SK-N-SH treated with all-trans-retinoic acid at 6 μM for 48 hours (cell line): Measurements from ENCODE around the gene CEP44.
A peak's percentile ranks its signal among the peaks of the same experiment; 100 is the strongest.

Experiments
- ATAC-seq: fragments of 200-7000 bp; cut with Tn5 transposase; 3 replicates; pipeline ENCODE4 v1.9.1; 2020; ENCODE audit warnings: mild to moderate bottlenecking, moderate library complexity
- ARNTL ChIP-seq: fragments of 450-650 bp; formaldehyde crosslinking; IDR thresholded peaks from 2 replicates; pipeline ENCODE4 v1.5.0; 2020; ENCODE audit warnings: low read depth, mild to moderate bottlenecking, moderate library complexity, borderline replicate concordance
- BACH2 ChIP-seq: fragments of 250-450 bp; sonication (Bioruptor Pico); IDR thresholded peaks from 2 replicates; pipeline ENCODE4 v1.9.0; 2021; ENCODE audit warnings: mild to moderate bottlenecking, borderline replicate concordance
- CSDC2 ChIP-seq: fragments of 250-450 bp; sonication (Bioruptor Pico); IDR thresholded peaks from 2 replicates; pipeline ENCODE4 v1.5.0; 2020; ENCODE audit warnings: mild to moderate bottlenecking, moderate library complexity
- ESRRG ChIP-seq: fragments of 250-450 bp; sonication (Bioruptor Pico); IDR thresholded peaks from 2 replicates; pipeline ENCODE4 v1.6.1; 2021; ENCODE audit warnings: mild to moderate bottlenecking
- GLIS3 ChIP-seq: fragments of 250-450 bp; sonication (Bioruptor Pico); IDR thresholded peaks from 2 replicates; pipeline ENCODE4 v1.5.0; 2020; ENCODE audit warnings: mild to moderate bottlenecking, moderate library complexity
- ISL1 ChIP-seq: fragments of 250-450 bp; sonication (Bioruptor Pico); IDR thresholded peaks from 2 replicates; pipeline ENCODE4 v2.1.2; 2022; ENCODE audit warnings: mild to moderate bottlenecking, moderate library complexity
- OSR1 ChIP-seq: fragments of 250-450 bp; sonication (Bioruptor Pico); IDR thresholded peaks from 2 replicates; pipeline ENCODE4 v1.8.0; 2022; ENCODE audit warnings: moderate library complexity, mild to moderate bottlenecking, inconsistent platforms
- PPARA ChIP-seq: fragments of 250-450 bp; sonication (Bioruptor Pico); IDR thresholded peaks from 2 replicates; pipeline ENCODE4 v1.5.0; 2020; ENCODE audit warnings: mild to moderate bottlenecking, borderline replicate concordance
- RARB ChIP-seq: fragments of 250-450 bp; sonication (Bioruptor Pico); IDR thresholded peaks from 2 replicates; pipeline ENCODE4 v1.8.0; 2021; ENCODE audit warnings: mild to moderate bottlenecking, moderate library complexity
- SNAI2 ChIP-seq: fragments of 250-450 bp; sonication (Bioruptor Pico); IDR thresholded peaks from 2 replicates; pipeline ENCODE4 v1.5.0; 2020; ENCODE audit warnings: mild to moderate bottlenecking, moderate library complexity
- TCF4 ChIP-seq: fragments of 250-450 bp; sonication (Bioruptor Pico); IDR thresholded peaks from 2 replicates; pipeline ENCODE4 v1.8.0; 2021; ENCODE audit warnings: mild to moderate bottlenecking, moderate library complexity, borderline replicate concordance
- TOX ChIP-seq: fragments of 250-450 bp; sonication (Bioruptor Pico); IDR thresholded peaks from 2 replicates; pipeline ENCODE4 v1.8.0; 2021; ENCODE audit warnings: mild to moderate bottlenecking, moderate library complexity, borderline replicate concordance
- ZC3H10 ChIP-seq: fragments of 250-450 bp; sonication (Bioruptor Pico); IDR thresholded peaks from 2 replicates; pipeline ENCODE4 v1.5.1; 2021; ENCODE audit warnings: mild to moderate bottlenecking, moderate library complexity
- ZFP3 ChIP-seq: fragments of 250-450 bp; sonication (Bioruptor Pico); IDR thresholded peaks from 2 replicates; pipeline ENCODE4 v1.5.0; 2020; ENCODE audit warnings: mild to moderate bottlenecking, moderate library complexity
- ZFP30 ChIP-seq: fragments of 450-650 bp; formaldehyde crosslinking; IDR thresholded peaks from 2 replicates; pipeline ENCODE4 v1.5.0; 2022; ENCODE audit warnings: mild to moderate bottlenecking, moderate library complexity
- ZNF565 ChIP-seq: fragments of 450-650 bp; formaldehyde crosslinking; conservative IDR thresholded peaks from 2 replicates; pipeline ENCODE4 v1.5.0; 2020; ENCODE audit warnings: low read depth, mild to moderate bottlenecking, moderate library complexity
- ZNF70 ChIP-seq: fragments of 450-650 bp; formaldehyde crosslinking; IDR thresholded peaks from 2 replicates; pipeline ENCODE4 v1.5.0; 2020; ENCODE audit warnings: mild to moderate bottlenecking, moderate library complexity
- ZNF8 ChIP-seq: fragments of 450-650 bp; formaldehyde crosslinking; IDR thresholded peaks from 2 replicates; pipeline ENCODE4 v1.5.0; 2020; ENCODE audit warnings: mild to moderate bottlenecking, moderate library complexity
- TF ChIP-seq, protein P1 (sequence below): fragments of 250-450 bp; sonication (Bioruptor Pico); IDR thresholded peaks from 2 replicates; pipeline ENCODE4 v1.5.1; 2020; ENCODE audit warnings: low read depth, mild to moderate bottlenecking, moderate library complexity
- TF ChIP-seq, protein P2 (sequence below): fragments of 250-450 bp; sonication (Bioruptor Pico); IDR thresholded peaks from 2 replicates; pipeline ENCODE4 v1.5.0; 2020; ENCODE audit warnings: mild to moderate bottlenecking, moderate library complexity
- TF ChIP-seq, protein P3 (sequence below): fragments of 250-450 bp; sonication (Bioruptor Pico); IDR thresholded peaks from 2 replicates; pipeline ENCODE4 v1.8.0; 2021; ENCODE audit warnings: low read depth, mild to moderate bottlenecking, moderate library complexity, borderline replicate concordance
- TF ChIP-seq, protein P4 (sequence below): fragments of 250-450 bp; sonication (Bioruptor Pico); IDR thresholded peaks from 2 replicates; pipeline ENCODE4 v1.8.0; 2020; ENCODE audit warnings: mild to moderate bottlenecking, moderate library complexity, borderline replicate concordance
- TF ChIP-seq, protein P5 (sequence below): fragments of 250-450 bp; sonication (Bioruptor Pico); IDR thresholded peaks from 2 replicates; pipeline ENCODE4 v1.5.1; 2021; ENCODE audit warnings: mild to moderate bottlenecking, moderate library complexity

Gene CEP44

DNA sequence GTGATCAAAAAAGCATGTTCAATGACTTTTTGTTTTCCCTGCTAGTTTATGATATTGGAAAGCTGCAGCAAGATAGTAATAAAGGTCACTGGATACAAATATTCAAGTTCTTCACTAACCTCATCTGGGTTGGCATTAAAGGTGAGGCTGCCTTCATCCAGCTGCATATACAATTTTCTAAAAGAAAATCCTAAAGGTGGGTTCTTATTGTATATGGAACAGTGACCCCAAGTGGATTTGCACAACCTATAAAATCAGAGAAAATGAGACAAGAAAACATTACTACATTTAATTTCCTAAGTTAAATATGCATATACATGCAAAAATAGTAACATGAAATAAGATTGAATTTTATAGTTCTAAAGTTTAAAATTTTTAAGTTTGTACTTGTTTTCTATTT is 24.1 kb upstream of the CEP44 start:
- no peak for ATAC-seq
- no peak for TF ChIP-seq TOX (CRISPR knock-in tag)
- TF ChIP-seq, protein P1, sequence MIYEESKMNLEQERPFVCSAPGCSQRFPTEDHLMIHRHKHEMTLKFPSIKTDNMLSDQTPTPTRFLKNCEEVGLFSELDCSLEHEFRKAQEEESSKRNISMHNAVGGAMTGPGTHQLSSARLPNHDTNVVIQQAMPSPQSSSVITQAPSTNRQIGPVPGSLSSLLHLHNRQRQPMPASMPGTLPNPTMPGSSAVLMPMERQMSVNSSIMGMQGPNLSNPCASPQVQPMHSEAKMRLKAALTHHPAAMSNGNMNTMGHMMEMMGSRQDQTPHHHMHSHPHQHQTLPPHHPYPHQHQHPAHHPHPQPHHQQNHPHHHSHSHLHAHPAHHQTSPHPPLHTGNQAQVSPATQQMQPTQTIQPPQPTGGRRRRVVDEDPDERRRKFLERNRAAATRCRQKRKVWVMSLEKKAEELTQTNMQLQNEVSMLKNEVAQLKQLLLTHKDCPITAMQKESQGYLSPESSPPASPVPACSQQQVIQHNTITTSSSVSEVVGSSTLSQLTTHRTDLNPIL (CRISPR knock-in tag), result no peak
- no peak for TF ChIP-seq ZC3H10
- no peak for TF ChIP-seq PPARA
- TF ChIP-seq ZNF8 (CRISPR knock-in tag), result no peak
- TF ChIP-seq, protein P2, sequence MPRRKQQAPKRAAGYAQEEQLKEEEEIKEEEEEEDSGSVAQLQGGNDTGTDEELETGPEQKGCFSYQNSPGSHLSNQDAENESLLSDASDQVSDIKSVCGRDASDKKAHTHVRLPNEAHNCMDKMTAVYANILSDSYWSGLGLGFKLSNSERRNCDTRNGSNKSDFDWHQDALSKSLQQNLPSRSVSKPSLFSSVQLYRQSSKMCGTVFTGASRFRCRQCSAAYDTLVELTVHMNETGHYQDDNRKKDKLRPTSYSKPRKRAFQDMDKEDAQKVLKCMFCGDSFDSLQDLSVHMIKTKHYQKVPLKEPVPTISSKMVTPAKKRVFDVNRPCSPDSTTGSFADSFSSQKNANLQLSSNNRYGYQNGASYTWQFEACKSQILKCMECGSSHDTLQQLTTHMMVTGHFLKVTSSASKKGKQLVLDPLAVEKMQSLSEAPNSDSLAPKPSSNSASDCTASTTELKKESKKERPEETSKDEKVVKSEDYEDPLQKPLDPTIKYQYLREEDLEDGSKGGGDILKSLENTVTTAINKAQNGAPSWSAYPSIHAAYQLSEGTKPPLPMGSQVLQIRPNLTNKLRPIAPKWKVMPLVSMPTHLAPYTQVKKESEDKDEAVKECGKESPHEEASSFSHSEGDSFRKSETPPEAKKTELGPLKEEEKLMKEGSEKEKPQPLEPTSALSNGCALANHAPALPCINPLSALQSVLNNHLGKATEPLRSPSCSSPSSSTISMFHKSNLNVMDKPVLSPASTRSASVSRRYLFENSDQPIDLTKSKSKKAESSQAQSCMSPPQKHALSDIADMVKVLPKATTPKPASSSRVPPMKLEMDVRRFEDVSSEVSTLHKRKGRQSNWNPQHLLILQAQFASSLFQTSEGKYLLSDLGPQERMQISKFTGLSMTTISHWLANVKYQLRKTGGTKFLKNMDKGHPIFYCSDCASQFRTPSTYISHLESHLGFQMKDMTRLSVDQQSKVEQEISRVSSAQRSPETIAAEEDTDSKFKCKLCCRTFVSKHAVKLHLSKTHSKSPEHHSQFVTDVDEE, result no peak
- TF ChIP-seq BACH2 (CRISPR knock-in tag), result no peak
- TF ChIP-seq CSDC2 (CRISPR knock-in tag), result no peak
- TF ChIP-seq ESRRG, result no peak
- no peak for TF ChIP-seq ARNTL (CRISPR knock-in tag)
- no peak for TF ChIP-seq ZFP3 (CRISPR knock-in tag)
- TF ChIP-seq ZFP30 (CRISPR knock-in tag), result no peak
- TF ChIP-seq, protein P3, sequence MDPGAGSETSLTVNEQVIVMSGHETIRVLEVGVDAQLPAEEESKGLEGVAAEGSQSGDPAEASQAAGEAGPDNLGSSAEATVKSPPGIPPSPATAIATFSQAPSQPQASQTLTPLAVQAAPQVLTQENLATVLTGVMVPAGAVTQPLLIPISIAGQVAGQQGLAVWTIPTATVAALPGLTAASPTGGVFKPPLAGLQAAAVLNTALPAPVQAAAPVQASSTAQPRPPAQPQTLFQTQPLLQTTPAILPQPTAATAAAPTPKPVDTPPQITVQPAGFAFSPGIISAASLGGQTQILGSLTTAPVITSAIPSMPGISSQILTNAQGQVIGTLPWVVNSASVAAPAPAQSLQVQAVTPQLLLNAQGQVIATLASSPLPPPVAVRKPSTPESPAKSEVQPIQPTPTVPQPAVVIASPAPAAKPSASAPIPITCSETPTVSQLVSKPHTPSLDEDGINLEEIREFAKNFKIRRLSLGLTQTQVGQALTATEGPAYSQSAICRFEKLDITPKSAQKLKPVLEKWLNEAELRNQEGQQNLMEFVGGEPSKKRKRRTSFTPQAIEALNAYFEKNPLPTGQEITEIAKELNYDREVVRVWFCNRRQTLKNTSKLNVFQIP, result no peak
- TF ChIP-seq OSR1 (CRISPR knock-in tag), result no peak
- no peak for TF ChIP-seq RARB (CRISPR knock-in tag)
- TF ChIP-seq, protein P4, sequence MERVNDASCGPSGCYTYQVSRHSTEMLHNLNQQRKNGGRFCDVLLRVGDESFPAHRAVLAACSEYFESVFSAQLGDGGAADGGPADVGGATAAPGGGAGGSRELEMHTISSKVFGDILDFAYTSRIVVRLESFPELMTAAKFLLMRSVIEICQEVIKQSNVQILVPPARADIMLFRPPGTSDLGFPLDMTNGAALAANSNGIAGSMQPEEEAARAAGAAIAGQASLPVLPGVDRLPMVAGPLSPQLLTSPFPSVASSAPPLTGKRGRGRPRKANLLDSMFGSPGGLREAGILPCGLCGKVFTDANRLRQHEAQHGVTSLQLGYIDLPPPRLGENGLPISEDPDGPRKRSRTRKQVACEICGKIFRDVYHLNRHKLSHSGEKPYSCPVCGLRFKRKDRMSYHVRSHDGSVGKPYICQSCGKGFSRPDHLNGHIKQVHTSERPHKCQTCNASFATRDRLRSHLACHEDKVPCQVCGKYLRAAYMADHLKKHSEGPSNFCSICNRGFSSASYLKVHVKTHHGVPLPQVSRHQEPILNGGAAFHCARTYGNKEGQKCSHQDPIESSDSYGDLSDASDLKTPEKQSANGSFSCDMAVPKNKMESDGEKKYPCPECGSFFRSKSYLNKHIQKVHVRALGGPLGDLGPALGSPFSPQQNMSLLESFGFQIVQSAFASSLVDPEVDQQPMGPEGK (CRISPR knock-in tag), result no peak

DNA sequence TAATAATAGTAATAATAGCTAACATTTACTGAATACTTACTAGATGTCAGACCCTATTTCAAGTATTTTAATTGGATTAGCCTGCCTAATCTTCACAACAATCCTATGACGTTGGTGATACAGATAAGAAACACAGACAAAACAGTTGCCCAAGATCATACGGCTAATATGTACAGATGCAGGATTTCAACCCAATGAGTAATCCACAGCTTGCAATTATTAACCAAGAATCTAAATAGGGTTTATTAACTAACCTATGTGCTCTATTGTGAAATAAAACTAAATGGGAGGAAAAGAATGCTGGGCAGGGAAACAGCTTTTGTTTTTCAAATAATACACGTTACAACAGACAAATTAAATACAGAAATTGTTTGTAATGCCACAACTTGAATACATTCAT is 23.6 kb upstream of the CEP44 start:
- ATAC-seq, result peak; percentile 38
- TF ChIP-seq CSDC2 (CRISPR knock-in tag) (no peak), SNAI2 (CRISPR knock-in tag) (peak; percentile 89), ARNTL (CRISPR knock-in tag) (no peak; the same call in 1 of the 2 replicates), RARB (CRISPR knock-in tag) (no peak), ZNF70 (CRISPR knock-in tag) (peak; percentile 23; the same call in 1 of the 2 replicates), ZNF565 (CRISPR knock-in tag) (no peak), ZNF8 (CRISPR knock-in tag) (peak; percentile 41), ISL1 (CRISPR knock-in tag) (peak; percentile 96), GLIS3 (peak; percentile 62; the same call in 1 of the 2 replicates), ZC3H10 (no peak), ZFP3 (CRISPR knock-in tag) (0 out of 2 replicates have a peak, but pooled peaks have one; percentile 54), ZFP30 (CRISPR knock-in tag) (no peak), TCF4 (peak; percentile 95), PPARA (no peak), ESRRG (peak; percentile 83; the same call in 1 of the 2 replicates), TOX (CRISPR knock-in tag) (no peak), BACH2 (CRISPR knock-in tag) (no peak)
- TF ChIP-seq, protein P1 (CRISPR knock-in tag), result peak; percentile 93
- TF ChIP-seq, protein P4 (CRISPR knock-in tag), result no peak
- TF ChIP-seq, protein P2, result no peak; the same call in none of the 2 replicates
- TF ChIP-seq, protein P5, sequence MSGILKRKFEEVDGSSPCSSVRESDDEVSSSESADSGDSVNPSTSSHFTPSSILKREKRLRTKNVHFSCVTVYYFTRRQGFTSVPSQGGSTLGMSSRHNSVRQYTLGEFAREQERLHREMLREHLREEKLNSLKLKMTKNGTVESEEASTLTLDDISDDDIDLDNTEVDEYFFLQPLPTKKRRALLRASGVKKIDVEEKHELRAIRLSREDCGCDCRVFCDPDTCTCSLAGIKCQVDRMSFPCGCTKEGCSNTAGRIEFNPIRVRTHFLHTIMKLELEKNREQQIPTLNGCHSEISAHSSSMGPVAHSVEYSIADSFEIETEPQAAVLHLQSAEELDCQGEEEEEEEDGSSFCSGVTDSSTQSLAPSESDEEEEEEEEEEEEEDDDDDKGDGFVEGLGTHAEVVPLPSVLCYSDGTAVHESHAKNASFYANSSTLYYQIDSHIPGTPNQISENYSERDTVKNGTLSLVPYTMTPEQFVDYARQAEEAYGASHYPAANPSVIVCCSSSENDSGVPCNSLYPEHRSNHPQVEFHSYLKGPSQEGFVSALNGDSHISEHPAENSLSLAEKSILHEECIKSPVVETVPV (CRISPR knock-in tag), result peak; percentile 92
